T-helper 1 cell treated with Interleukin-12 subunit alpha and Interleukin-12 subunit beta and Interleukin-4 antibody, amounts not matched to agents 30 μg/mL and 1 μg/mL, for 36 hours (primary cell): ENCODE results near the gene NOVA1.
"Not testable (repeated sequence)": the region's sequence is repeated elsewhere in the genome, so short reads cannot be mapped to it uniquely, and the experiment has no call there.

Source experiments
- H3K27ac Mint-ChIP-seq: one replicate; pipeline ENCODE4 v1.8.0; 2021; ENCODE audit warnings: mild to moderate bottlenecking, mixed read lengths
- H3K27me3 Mint-ChIP-seq: one replicate; pipeline ENCODE4 v1.8.0; 2021; ENCODE audit warnings: low read depth, mixed read lengths
- H3K36me3 Mint-ChIP-seq: one replicate; pipeline ENCODE4 v1.8.0; 2021; ENCODE audit warnings: low read depth, mixed read lengths
- H3K4me1 Mint-ChIP-seq: one replicate; pipeline ENCODE4 v1.8.0; 2021; ENCODE audit warnings: low read depth, mixed read lengths
- H3K4me3 Mint-ChIP-seq: one replicate; pipeline ENCODE4 v1.8.0; 2021; ENCODE audit warnings: mild to moderate bottlenecking, moderate library complexity, mixed read lengths
- H3K9me3 Mint-ChIP-seq: one replicate; pipeline ENCODE4 v1.8.0; 2021; ENCODE audit warnings: mixed read lengths

NOVA1 gene, protein sequence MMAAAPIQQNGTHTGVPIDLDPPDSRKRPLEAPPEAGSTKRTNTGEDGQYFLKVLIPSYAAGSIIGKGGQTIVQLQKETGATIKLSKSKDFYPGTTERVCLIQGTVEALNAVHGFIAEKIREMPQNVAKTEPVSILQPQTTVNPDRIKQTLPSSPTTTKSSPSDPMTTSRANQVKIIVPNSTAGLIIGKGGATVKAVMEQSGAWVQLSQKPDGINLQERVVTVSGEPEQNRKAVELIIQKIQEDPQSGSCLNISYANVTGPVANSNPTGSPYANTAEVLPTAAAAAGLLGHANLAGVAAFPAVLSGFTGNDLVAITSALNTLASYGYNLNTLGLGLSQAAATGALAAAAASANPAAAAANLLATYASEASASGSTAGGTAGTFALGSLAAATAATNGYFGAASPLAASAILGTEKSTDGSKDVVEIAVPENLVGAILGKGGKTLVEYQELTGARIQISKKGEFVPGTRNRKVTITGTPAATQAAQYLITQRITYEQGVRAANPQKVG

DNA sequence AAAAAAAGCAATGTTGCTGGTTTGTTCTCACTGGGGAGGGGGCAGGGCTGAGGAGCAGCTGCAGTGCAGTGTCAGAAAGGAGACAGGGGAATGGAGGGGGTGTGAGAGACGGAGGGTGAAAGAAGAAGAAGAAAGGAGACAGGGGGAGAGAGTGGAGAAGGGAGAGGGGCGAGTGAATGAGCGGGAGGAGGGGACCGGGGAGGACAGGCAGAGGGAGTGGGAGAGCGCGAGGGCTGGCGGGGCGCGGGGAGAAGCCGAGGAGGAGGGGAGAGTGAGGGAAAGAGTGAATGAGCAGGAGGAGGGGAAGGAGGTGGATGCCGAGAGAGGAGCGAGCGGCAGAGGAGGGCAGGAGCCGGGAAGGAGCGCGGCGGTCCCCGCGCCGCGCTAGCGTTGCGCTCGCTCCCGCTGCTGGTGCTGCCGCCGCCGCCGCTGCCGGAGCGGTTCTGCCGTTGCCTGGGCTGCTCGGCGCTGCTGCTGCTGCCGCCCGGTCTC is at the start of gene NOVA1:
TSS of gene NOVA1 (minus strand) at position 445 of the 492 bp plus-strand sequence. CDS start 597 bp downstream, outside the sequence.
- no peak within 1 kb of the TSS for H3K27ac Mint-ChIP-seq
- H3K36me3 Mint-ChIP-seq: no peaks in the 10 kb centered on the region
- H3K9me3 Mint-ChIP-seq: peaks cover 6% of the 10 kb centered on the region
- H3K27me3 Mint-ChIP-seq: peaks cover 30% of the 10 kb centered on the region
- peak within 1 kb of the TSS; percentile 28 for H3K4me3 Mint-ChIP-seq
- no peaks in the 10 kb centered on the region for H3K4me1 Mint-ChIP-seq

DNA sequence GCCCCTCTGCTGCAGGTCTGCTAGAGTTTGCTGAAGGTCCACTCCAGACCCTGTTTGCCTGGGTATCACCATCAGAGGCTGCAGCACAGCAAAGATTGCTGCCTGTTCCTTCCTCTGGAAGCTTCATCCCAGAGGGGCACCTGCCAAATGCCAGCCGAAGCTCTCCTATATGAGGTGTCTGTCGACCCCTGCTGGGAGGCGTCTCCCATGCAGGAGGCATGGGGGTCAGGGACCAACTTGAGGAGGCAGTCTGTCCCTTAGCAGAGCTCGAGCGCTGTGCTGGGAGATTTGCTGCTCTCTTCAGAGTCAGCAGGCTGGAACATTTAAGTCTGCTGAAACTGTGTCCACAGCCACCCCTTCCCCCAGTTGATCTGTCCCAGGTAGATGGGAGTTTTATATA is 47.2 kb upstream of the NOVA1 start:
- H3K36me3 Mint-ChIP-seq, H3K4me1 Mint-ChIP-seq, H3K4me3 Mint-ChIP-seq, H3K27ac Mint-ChIP-seq, H3K27me3 Mint-ChIP-seq: not testable (repeated sequence)
- peaks cover 65% of the 10 kb centered on the region for H3K9me3 Mint-ChIP-seq

DNA sequence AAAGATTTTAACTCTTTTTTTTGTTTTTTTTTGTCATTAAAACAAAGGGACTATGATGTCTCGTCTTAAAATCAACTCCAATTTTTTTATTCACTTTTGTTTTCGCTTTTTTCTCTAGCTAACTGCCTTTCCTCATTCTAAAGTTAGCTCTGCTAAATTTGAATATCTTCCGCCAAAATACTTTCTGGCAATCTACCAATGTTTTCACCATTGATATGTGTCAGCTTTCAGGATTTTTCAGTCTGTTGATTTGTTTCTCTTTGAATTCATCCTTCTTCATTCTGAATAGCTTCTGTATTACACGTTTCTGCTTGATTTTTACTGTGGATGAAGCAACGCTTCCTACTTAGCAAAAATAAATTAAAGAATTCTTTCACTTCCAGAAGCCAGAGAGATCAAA is 38.7 kb upstream of the NOVA1 start:
- no peaks in the 10 kb centered on the region for H3K27me3 Mint-ChIP-seq
- H3K27ac Mint-ChIP-seq: no peak overlapping the region
- peaks cover 24% of the 10 kb centered on the region for H3K9me3 Mint-ChIP-seq
- H3K4me1 Mint-ChIP-seq: no peaks in the 10 kb centered on the region
- no peaks in the 10 kb centered on the region for H3K36me3 Mint-ChIP-seq
- no peak overlapping the region for H3K4me3 Mint-ChIP-seq

DNA sequence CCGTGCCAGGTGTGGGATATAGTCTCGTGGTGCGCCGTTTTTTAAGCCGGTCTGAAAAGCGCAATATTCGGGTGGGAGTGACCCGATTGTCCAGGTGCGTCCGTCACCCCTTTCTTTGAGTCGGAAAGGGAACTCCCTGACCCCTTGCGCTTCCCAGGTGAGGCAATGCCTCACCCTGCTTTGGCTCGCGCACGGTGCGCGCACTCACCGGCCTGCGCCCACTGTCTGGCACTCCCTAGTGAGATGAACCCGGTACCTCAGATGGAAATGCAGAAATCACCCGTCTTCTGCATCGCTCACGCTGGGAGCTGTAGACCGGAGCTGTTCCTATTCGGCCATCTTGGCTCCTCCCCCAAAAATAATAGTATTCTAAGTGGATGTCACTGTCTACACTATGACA is 37.1 kb upstream of the NOVA1 start:
- H3K9me3 Mint-ChIP-seq: peaks cover 13% of the 10 kb centered on the region
- H3K36me3 Mint-ChIP-seq, H3K27me3 Mint-ChIP-seq, H3K27ac Mint-ChIP-seq, H3K4me3 Mint-ChIP-seq, H3K4me1 Mint-ChIP-seq: not testable (repeated sequence)

DNA sequence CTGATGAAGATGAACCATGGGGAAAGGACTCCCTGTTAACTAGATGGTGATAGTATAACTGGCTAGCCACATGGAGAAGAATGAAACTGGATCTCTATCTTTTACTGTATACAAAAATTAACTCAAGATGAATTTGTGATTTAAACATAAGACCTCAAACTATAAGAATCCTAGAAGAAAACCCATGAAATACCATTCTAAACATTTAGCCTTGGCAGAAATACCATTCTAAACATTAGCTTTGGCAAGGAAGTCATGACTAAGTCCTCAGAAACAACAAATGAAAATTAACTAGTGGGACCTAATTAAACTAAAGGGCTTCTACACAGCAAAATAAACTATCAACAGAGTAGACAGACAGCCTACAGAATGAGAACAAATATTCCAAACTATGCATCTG is 28.4 kb upstream of the NOVA1 start:
- Mint-ChIP-seq H3K9me3 (peaks cover 30% of the 10 kb centered on the region), H3K36me3 (no peaks in the 10 kb centered on the region), H3K27me3 (no peaks in the 10 kb centered on the region), H3K27ac (no peak overlapping the region), H3K4me3 (no peak overlapping the region), H3K4me1 (no peaks in the 10 kb centered on the region)

DNA sequence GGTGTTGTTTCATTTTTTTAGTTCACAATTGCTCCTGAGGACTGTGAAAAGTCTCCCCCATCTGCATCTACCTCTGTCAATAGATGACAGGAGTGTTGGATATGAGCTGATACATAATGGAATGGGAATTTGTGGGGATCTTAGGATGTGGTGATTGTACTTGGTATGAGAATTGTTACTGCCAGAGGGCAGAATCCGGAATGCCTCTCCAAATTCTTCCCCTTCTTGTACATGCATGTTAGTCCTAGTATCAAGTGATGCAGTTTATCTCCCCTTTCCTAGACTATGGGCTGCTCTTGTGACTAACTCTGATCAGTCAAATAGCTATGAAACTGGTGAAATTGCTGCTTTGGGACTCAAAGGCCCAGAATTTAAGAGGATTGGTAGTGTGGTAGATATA is 24.8 kb upstream of the NOVA1 start:
- H3K27me3 Mint-ChIP-seq: no peaks in the 10 kb centered on the region

DNA sequence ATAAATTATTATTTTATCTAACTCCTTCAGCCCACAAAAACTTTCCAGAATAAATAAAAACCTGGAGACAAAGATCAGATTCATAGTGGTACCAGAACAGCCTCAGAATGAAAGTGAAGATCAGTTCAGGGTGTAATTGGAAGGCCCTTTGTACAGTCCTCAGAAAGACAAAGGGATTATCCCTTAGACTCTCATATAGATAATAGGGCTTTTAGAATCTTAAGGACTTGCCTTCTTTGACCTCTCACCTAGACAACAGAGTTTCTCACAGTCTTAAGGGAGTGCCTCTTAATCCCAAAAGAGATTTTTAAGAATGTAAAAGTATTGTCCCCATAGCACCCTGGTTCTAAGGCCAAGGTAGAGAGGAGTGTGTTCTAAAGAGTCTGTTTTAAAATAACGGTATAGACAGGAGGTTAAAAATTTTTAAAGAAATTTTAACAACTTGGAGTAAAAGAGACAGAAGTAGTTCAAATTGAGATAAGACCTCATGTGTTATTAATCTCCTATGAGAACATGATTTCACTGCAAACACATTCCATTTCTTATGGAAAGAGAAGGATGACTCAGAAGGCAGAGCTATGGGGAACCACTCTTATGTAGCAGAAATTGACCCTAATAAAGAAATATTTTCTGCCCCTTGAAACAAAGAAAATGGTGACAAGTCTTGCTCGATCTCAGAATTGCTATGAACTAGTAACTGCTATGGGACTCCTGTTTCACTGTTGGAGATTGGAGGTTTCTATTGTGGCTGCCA is 24.2 kb upstream of the NOVA1 start:
- no peaks in the 10 kb centered on the region for H3K27me3 Mint-ChIP-seq
- H3K4me3 Mint-ChIP-seq: no peak overlapping the region
- peaks cover 30% of the 10 kb centered on the region for H3K9me3 Mint-ChIP-seq

More for the DNA sequence above, 24.8 kb upstream of the NOVA1 start:
- no peaks in the 10 kb centered on the region for H3K36me3 Mint-ChIP-seq
- H3K27ac Mint-ChIP-seq: no peak overlapping the region
- H3K9me3 Mint-ChIP-seq: peaks cover 34% of the 10 kb centered on the region
- no peaks in the 10 kb centered on the region for H3K4me1 Mint-ChIP-seq
- H3K4me3 Mint-ChIP-seq: no peak overlapping the region

DNA sequence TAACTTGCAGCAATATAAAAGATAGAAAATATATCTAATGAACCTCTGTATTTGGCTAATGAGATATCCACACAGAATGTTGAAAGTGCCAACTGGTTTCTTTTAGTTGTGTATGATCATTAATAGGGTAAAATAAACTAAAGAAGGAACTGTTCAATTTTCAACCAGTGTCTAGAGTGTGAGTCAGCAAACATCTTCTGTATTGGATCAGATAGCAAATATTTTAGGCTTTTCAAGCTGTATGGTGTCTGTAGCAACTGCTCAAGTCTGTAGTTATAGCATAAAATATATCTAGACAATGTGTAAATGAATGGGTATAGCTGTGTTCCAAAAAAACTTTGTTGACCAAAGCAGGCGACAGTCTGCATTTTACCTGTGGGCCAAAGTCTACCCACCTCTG is 23.5 kb upstream of the NOVA1 start:
- Mint-ChIP-seq H3K4me3 (no peak overlapping the region), H3K36me3 (no peaks in the 10 kb centered on the region), H3K9me3 (peaks cover 28% of the 10 kb centered on the region), H3K4me1 (no peaks in the 10 kb centered on the region), H3K27ac (no peak overlapping the region), H3K27me3 (no peaks in the 10 kb centered on the region)

More for the DNA sequence above, 24.2 kb upstream of the NOVA1 start:
- H3K27ac Mint-ChIP-seq: no peak overlapping the region
- no peaks in the 10 kb centered on the region for H3K36me3 Mint-ChIP-seq
- no peaks in the 10 kb centered on the region for H3K4me1 Mint-ChIP-seq

DNA sequence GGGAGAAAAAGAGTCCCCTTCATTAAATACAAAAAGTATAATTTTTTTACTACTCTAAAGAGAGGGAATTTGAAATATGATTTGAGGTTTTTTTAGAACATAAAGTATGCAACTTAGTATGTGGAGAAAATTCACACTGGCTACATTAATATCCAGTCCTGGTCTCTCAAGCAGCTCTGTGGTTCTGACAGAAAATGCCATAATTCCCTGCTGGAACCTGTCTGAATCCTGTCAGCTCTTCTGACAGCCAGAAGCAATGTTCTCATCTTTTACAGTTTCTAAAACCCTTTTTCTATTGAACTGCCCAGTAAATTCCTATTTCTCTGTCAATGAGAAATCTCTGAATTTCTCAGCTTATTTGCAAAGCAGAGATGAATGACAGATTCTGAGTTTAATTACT is 13.4 kb upstream of the NOVA1 start:
- Mint-ChIP-seq H3K9me3 (peaks cover 11% of the 10 kb centered on the region), H3K4me1 (no peaks in the 10 kb centered on the region), H3K27me3 (no peaks in the 10 kb centered on the region), H3K27ac (no peak overlapping the region), H3K4me3 (no peak overlapping the region), H3K36me3 (no peaks in the 10 kb centered on the region)

DNA sequence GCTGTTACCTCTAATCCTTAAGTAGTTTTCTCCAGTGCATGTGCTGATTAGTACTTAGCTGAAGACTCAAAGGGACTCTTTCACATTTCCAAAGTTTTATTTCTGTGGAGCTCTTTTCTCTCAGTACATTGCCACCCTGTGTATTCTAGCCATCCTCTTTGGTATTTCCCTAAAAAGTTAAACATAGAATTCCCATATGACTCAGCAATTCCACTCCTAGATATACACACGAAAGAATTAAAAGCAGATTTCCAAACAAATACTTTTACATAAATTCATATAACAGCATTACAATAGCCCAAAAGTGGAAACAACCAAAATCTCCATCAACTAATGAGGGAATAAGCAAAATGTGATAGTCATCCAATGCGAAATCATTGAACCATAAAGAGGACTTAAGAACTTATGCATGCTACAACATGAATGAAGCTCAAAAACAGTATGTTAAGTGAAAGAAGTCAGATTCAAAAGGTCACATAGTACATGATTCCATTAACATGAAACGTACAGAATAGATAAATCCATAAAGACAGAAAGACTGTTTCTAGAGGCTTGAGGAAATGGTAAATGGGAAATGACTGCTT is 9.0 kb upstream of the NOVA1 start:
- no peak overlapping the region for H3K4me3 Mint-ChIP-seq
- H3K9me3 Mint-ChIP-seq: peaks cover 8% of the 10 kb centered on the region

DNA sequence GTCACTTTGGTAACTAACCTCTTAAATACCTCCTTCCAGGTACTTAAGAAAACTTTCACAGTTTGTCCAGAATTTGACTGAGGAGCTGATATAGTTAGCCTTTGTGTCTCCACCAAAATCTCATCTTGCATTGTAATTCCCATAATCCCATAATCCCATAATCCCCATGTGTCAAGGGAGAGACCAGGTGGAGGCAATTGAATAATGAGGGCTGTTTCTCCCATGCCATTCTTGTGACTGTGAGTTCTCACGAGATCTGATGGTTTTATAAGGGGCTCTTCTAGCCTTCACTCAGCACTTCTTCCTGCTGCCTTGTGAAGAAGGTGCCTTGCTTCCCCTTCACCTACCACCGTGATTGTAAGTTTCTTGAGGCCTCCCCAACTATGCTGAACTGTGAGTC is 7.8 kb upstream of the NOVA1 start:
- Mint-ChIP-seq H3K4me1 (no peaks in the 10 kb centered on the region), H3K27me3 (no peaks in the 10 kb centered on the region)

More for the DNA sequence above, 9.0 kb upstream of the NOVA1 start:
- Mint-ChIP-seq H3K36me3 (no peaks in the 10 kb centered on the region), H3K27ac (no peak overlapping the region), H3K27me3 (no peaks in the 10 kb centered on the region), H3K4me1 (no peaks in the 10 kb centered on the region)

DNA sequence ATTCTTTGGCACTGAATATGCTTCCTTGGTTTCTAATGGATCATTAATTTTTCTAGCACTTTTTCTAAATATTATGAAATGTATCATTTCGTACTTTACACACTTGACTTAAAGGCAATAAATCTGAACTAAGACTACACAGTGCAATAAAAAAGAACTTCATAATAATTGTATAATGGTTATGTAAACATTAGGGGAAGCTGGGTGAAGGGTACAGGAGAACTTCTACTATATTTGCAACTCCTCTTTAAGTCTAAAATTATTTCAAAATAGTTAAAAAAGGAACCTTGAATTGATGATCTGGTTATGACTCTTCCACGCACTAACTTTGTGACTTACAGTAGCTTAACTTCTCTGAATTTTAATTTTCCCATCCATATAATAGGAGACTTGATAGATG is 5.1 kb upstream of the NOVA1 start:
- H3K27me3 Mint-ChIP-seq: peaks cover 17% of the 10 kb centered on the region
- no peaks in the 10 kb centered on the region for H3K4me1 Mint-ChIP-seq
- no peaks in the 10 kb centered on the region for H3K36me3 Mint-ChIP-seq
- peaks cover 6% of the 10 kb centered on the region for H3K9me3 Mint-ChIP-seq
- no peak overlapping the region for H3K27ac Mint-ChIP-seq
- H3K4me3 Mint-ChIP-seq: no peak overlapping the region

More for the DNA sequence above, 7.8 kb upstream of the NOVA1 start:
- H3K4me3 Mint-ChIP-seq: no peak overlapping the region
- no peak overlapping the region for H3K27ac Mint-ChIP-seq
- peaks cover 5% of the 10 kb centered on the region for H3K9me3 Mint-ChIP-seq
- H3K36me3 Mint-ChIP-seq: no peaks in the 10 kb centered on the region

DNA sequence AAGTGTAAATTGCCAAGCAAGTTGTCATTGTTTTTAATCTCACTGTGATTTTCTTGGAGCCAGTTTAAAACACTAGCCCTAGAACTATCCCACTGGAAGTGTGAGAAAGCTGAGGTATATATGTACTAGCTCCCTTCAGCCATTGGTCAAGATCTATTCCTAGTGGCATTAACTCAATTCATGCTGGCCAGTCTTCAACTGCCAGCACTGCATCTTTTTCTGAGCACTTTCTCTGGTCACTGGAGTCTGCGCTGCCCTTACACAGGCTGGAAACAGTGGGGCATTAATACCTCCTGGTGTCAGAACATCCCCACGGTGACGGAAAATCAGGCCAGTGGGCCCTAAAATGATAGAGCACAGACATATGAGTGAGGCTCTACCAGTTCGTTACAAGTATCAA is 4.0 kb upstream of the NOVA1 start:
- Mint-ChIP-seq H3K36me3 (no peaks in the 10 kb centered on the region), H3K27me3 (peaks cover 18% of the 10 kb centered on the region), H3K27ac (no peak overlapping the region), H3K4me3 (no peak overlapping the region), H3K9me3 (peaks cover 6% of the 10 kb centered on the region), H3K4me1 (no peaks in the 10 kb centered on the region)

DNA sequence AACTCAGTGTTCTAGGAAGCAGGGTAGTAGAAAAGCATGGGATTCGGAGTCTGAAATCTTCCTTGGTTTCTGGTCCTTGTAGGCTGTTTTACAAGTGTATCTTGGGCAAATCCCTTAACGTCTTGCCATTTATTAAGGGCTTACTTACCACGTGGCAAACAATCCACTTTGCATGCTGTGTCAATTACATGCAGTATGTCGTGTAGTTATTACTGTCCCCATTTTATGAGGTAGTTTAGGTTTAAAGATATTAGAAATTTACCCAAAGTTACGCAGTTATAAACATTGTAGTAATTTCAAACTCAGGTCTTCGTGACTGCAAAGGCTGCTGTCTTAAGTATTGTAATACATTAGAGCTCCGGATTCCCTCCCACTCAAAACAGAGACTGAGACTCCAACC is 1.5 kb upstream of the NOVA1 start:
- no peaks in the 10 kb centered on the region for H3K4me1 Mint-ChIP-seq
- no peak overlapping the region for H3K27ac Mint-ChIP-seq
- H3K4me3 Mint-ChIP-seq: no peak overlapping the region
- peaks cover 6% of the 10 kb centered on the region for H3K9me3 Mint-ChIP-seq
- peaks cover 30% of the 10 kb centered on the region for H3K27me3 Mint-ChIP-seq
- H3K36me3 Mint-ChIP-seq: no peaks in the 10 kb centered on the region
